ENCODE results near the gene RREB1. TPM values are rescaled to one million over a fixed set of nuclear protein-coding genes. Genes with fewer than 3 reads are reported as not detected.

RREB1 gene
- total and polyA plus RNA-seq, 3 donors from 2014 or later: 30.0 to 79.2 (median 75.0) TPM

DNA sequence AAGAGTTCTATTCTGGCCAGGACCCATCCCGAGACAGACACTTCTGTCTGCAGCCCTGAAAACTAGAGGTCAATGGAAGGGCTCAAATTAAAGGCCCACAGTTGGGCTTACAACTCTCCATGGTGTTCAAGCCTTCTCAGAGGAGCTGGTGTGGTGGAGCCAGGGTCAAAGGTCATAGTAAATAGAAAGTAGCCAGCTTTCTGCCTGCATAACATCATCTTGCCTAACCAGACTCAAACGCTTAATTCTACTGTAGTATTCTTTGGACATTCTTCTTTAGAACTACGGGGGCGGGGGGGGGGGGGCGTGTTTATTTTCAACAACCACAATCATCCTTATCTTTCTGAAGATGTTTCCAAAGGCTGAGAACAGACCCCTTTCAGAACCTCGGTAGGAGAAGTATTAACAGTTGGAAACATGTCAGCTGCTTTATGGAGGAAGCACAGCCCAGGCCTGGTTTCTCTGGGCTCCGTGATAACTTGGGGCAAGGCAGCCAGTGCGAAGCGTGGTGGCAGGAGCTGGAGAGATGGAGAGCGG is 1.5 kb upstream of the RREB1 start:
- Histone ChIP-seq H3K27me3 (no peaks in the 10 kb centered on the region), H3K4me1 (peaks cover 6% of the 10 kb centered on the region), H3K36me3 (ENCODE audit: low read depth, missing control alignments) (no peaks in the 10 kb centered on the region), H3K27ac (peak overlapping the region; percentile 93 to 97), H3K4me3 (peak overlapping the region; percentile 88 to 94), H3K9me3 (no peaks in the 10 kb centered on the region)
- TF ChIP-seq, protein P1, sequence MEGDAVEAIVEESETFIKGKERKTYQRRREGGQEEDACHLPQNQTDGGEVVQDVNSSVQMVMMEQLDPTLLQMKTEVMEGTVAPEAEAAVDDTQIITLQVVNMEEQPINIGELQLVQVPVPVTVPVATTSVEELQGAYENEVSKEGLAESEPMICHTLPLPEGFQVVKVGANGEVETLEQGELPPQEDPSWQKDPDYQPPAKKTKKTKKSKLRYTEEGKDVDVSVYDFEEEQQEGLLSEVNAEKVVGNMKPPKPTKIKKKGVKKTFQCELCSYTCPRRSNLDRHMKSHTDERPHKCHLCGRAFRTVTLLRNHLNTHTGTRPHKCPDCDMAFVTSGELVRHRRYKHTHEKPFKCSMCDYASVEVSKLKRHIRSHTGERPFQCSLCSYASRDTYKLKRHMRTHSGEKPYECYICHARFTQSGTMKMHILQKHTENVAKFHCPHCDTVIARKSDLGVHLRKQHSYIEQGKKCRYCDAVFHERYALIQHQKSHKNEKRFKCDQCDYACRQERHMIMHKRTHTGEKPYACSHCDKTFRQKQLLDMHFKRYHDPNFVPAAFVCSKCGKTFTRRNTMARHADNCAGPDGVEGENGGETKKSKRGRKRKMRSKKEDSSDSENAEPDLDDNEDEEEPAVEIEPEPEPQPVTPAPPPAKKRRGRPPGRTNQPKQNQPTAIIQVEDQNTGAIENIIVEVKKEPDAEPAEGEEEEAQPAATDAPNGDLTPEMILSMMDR (IDR thresholded peaks at IDR 0.05): no peak
- no peak for TF ChIP-seq POLR2A (IDR thresholded peaks at IDR 0.05)
- WGBS, 2 donors: 15 to 31% methylated on average over 10 of the region's 10 CpGs
- DNase-seq: no peak
- intact Hi-C loops (cut with DNase I; ENCODE audit: low total_unique reads): no loop called here

DNA sequence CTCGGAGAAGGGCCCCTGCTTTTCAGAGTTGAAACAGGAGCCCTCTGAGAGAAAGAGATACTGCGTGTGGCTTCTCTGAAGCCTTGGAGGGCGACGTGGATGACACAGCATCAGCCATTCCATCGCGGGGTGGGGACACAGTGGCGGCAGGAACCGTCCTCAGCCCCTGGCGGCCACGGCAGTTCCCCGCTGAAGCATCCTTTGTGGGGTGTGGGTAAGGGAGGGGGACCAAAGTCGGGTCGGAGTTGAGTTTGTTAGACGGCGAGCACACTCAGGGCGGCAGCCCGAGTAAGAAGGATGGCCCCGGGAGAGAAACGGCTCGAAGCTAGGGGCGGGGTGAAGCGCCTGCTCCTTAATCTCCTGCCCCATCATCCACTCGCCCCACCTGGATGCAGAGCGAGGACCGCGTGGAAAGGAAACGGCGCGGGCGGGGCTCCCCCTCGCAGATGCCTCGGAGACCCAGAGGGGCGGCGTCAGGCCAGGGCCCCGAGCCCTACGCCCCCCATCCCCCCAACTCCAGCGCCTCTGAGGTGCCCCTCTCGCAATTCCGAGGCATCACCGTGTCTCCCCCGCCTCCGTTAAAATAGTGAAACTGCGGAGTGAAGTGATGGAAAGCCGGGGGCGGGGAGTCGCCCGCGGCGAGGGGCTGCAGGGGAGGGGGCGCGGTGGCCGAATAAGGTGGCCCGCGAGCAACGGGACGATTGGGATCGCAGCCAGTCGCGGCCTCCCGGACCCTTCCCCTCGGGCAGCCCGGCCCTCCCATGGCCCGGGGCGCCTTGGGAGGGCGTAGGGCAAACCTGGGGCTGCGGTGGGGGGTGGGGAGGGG is 796 bp upstream of the RREB1 start:
- no peaks in the 10 kb centered on the region for H3K36me3 ChIP-seq (ENCODE audit: low read depth, missing control alignments)
- intact Hi-C loops (cut with DNase I; ENCODE audit: low total_unique reads): no loop called here
- no peak for TF ChIP-seq POLR2A (IDR thresholded peaks at IDR 0.05)
- TF ChIP-seq, protein P1 (IDR thresholded peaks at IDR 0.05): peak in 1 of 3 experiments; percentile 27
- H3K4me3 ChIP-seq: peak overlapping the region; percentile 88 to 94
- no peaks in the 10 kb centered on the region for H3K9me3 ChIP-seq
- H3K27me3 ChIP-seq: no peaks in the 10 kb centered on the region
- 2 to 4% methylated on average over 40 to 66 of the region's 66 CpGs for WGBS, 2 donors
- peaks cover 8% of the 10 kb centered on the region for H3K4me1 ChIP-seq
- H3K27ac ChIP-seq: peak overlapping the region; percentile 93 to 97
- peak; percentile 53 for DNase-seq

DNA sequence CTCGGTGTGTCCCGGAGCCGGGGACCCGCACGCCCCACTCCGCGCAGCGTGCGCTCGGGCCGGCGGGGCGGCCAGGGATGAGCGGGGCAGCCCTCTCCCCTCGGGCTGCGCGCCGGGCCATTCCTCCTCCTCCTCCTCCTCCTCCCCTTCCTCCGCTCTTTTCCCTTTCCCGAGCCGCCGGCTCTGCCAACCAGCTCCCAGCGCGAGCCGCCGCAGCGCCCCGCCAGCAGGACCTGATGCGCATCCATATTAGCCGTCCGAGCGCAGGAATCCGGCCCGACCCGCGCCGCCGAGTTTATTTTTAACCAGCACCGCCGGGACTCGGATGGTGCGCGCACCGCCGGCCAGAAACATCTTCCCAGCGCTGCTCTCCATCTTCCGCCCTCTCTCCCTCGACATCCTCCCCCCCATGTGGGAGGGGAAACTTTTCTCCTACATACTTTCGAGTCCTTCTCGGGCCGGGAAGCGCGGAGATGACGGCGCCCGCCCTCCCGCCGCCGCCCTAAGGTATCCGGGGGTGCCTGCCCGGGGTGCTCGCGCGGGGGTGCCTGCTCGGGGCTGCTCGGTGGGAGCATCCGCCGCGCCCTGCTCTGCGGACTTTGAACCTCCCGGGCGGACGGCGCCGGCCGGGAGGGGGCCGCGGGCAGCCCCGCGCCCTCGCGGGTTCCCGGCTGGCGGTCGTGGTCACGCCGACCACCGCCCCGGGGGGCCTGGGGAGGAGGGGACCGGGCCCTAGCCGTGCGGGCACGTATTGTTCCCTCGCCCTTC is 619 bp downstream of the RREB1 start:
- peak overlapping the region; percentile 88 to 94 for H3K4me3 ChIP-seq
- TF ChIP-seq, protein P1 (IDR thresholded peaks at IDR 0.05): no peak
- TF ChIP-seq POLR2A (IDR thresholded peaks at IDR 0.05): no peak
- intact Hi-C loops (cut with DNase I; ENCODE audit: low total_unique reads): no loop called here
- no peaks in the 10 kb centered on the region for H3K27me3 ChIP-seq
- no peaks in the 10 kb centered on the region for H3K9me3 ChIP-seq
- H3K27ac ChIP-seq: peak overlapping the region; percentile 93 to 97
- H3K4me1 ChIP-seq: peaks cover 23% of the 10 kb centered on the region
- 1% methylated on average over 44 to 80 of the region's 94 CpGs for WGBS, 2 donors
- H3K36me3 ChIP-seq (ENCODE audit: low read depth, missing control alignments): no peaks in the 10 kb centered on the region
- peak; percentile 67 for DNase-seq

DNA sequence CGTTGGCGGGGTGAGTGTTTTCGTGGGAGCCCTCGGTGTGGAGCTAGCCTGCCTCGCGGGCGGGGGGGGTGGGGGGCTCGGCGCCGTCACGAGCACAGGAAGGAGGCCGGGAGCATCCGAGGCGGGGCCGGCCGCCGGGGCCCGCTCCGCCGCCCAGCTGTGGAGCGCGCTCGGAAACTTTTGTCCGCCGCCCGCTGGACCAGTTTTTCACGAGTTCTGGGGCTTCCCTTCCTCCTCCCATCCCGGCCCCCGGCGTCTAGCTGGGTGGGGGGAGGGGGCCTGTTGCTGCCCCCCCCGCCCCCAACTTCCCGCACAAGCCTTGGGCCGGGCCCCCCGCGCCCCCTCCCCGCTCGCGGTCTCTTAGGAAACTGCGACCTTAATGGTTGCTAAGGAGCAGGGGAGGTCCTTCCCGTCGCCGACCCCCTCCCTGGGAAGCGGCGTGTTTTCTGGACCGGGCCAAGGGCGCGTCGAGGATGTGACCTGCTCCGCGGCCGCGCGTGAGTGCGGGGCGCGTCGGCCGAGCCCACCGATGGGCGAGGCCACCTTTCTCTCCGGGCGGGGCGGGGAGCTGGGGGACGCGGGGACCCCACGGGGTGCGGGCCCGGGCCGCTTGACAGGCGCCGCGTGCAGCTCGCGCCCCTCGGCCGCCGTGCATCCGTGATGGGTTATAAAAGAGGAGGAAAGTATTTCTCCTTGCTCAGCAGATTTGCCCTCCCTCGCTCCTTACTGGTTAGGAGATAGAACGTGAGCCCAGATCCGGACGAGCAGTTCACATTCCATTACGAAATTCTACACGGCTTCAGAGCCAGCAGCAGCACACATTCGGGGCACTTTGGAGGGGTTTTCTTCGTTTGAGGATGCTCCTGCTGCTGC is 1.4 kb downstream of the RREB1 start:
- TF ChIP-seq POLR2A (IDR thresholded peaks at IDR 0.05): no peak
- TF ChIP-seq, protein P1 (IDR thresholded peaks at IDR 0.05): no peak
- Histone ChIP-seq H3K4me1 (peaks cover 26% of the 10 kb centered on the region), H3K9me3 (no peaks in the 10 kb centered on the region), H3K4me3 (peak overlapping the region; percentile 88 to 94), H3K36me3 (ENCODE audit: low read depth, missing control alignments) (no peaks in the 10 kb centered on the region), H3K27me3 (no peaks in the 10 kb centered on the region), H3K27ac (peak overlapping the region; percentile 93 to 97)
- intact Hi-C loops (cut with DNase I; ENCODE audit: low total_unique reads): no loop called here
- peak; percentile 82 for DNase-seq
- WGBS, 2 donors: 0 to 1% methylated on average over 8 to 82 of the region's 86 CpGs

Data from testis (tissue), 3 donors.